GM18861 (cell line): Measurements from ENCODE around the gene COL23A1.
"Not testable (repeated sequence)": the region's sequence is repeated elsewhere in the genome, so short reads cannot be mapped to it uniquely, and the experiment has no call there.

Source experiments
- ATAC-seq: cut with Tn5 transposase; IDR thresholded peaks from one replicate; pipeline ENCODE4 v1.9.1; 2021; ENCODE audit not compliant: unreplicated experiment

The COL23A1 gene

GRCh38 chr5:178313316-178313715 lies 276.9 kb downstream of the COL23A1 start:
- no peak for ATAC-seq

GRCh38 chr5:178312880-178313282 lies 277.3 kb downstream of the COL23A1 start:
- ATAC-seq: no peak

GRCh38 chr5:178310130-178310865 lies 279.9 kb downstream of the COL23A1 start:
- no peak for ATAC-seq

GRCh38 chr5:178309271-178310013 lies 280.8 kb downstream of the COL23A1 start:
- ATAC-seq: no peak

GRCh38 chr5:178308541-178309092 lies 281.6 kb downstream of the COL23A1 start:
- ATAC-seq: no peak

- no peak for ATAC-seq
Measured at GRCh38 chr5:178307267-178308045, 282.7 kb downstream of the COL23A1 start.

- ATAC-seq: no peak
Measured at GRCh38 chr5:178306430-178307225, 283.6 kb downstream of the COL23A1 start.

- no peak for ATAC-seq
Measured at GRCh38 chr5:178305801-178306200, 284.4 kb downstream of the COL23A1 start.

GRCh38 chr5:178304761-178305645 lies 285.2 kb downstream of the COL23A1 start:
- no peak for ATAC-seq

- no peak for ATAC-seq
Measured at GRCh38 chr5:178304016-178304415, 286.2 kb downstream of the COL23A1 start.

- not testable (repeated sequence) for ATAC-seq
Measured at GRCh38 chr5:178302321-178302720, 287.9 kb downstream of the COL23A1 start.

GRCh38 chr5:178301641-178302040 lies 288.6 kb downstream of the COL23A1 start:
- no peak for ATAC-seq

- ATAC-seq: no peak
Measured at GRCh38 chr5:178298283-178298807, 291.8 kb downstream of the COL23A1 start.

GRCh38 chr5:178297751-178298150 lies 292.4 kb downstream of the COL23A1 start:
- ATAC-seq: no peak

GRCh38 chr5:178296066-178296465 lies 294.1 kb downstream of the COL23A1 start:
- no peak for ATAC-seq

- no peak for ATAC-seq
Measured at GRCh38 chr5:178295589-178295988, 294.6 kb downstream of the COL23A1 start.

GRCh38 chr5:178293815-178294214 lies 296.4 kb downstream of the COL23A1 start:
- ATAC-seq: no peak

GRCh38 chr5:178293400-178293799 lies 296.8 kb downstream of the COL23A1 start:
- ATAC-seq: no peak

GRCh38 chr5:178292826-178293205 lies 297.4 kb downstream of the COL23A1 start:
- no peak for ATAC-seq
